ENCODE results near the gene JPT2. TPM values are rescaled to one million over a fixed set of nuclear protein-coding genes. Genes with fewer than 3 reads are reported as not detected.

The JPT2 gene, protein sequence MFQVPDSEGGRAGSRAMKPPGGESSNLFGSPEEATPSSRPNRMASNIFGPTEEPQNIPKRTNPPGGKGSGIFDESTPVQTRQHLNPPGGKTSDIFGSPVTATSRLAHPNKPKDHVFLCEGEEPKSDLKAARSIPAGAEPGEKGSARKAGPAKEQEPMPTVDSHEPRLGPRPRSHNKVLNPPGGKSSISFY
- total RNA-seq (ENCODE audit: unreplicated experiment) = 72.9 TPM
- long read RNA-seq, partial matches to known transcripts = 1 of 4 reads
- long read RNA-seq, other reads (novel, unspliced or antisense) = 3 of 4 reads

DNA sequence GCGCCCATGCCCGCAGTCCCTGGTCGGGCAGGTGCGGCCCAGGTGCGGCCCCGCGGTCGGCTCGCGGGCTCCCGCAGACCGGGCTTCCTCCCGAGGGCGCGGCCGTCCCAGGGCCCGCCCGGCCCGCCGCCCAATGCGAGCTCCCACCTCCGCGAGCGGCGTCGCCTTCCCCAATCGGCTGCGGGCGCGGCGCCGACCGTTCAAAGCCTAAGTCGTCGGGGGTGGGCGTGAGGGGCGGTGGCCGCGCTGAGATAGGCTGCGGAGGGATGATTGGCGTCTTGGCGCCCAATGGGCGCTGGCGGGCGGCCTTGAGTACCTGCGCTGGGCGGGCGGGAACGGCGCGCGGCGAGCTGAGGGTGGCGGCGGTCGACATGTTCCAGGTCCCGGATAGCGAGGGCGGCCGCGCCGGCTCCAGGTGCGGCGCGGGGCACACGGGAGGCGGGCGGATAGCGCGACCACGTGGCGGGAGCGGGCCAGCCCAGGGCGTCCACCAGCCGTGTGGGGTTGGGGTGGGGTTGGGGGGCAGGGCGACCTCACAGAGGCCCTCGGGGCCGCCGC is at the start of gene JPT2:
Gene JPT2, plus strand, starts transcription at position 338 of the 558 bp plus-strand sequence. Its CDS starts 34 bp downstream, at position 372.
- Mint-ChIP-seq H3K27me3 (ENCODE audit: unreplicated experiment) (peaks cover 8% of the 10 kb centered on the region), H3K36me3 (ENCODE audit: unreplicated experiment) (peaks cover 2% of the 10 kb centered on the region), H3K9me3 (ENCODE audit: unreplicated experiment) (peaks cover 14% of the 10 kb centered on the region), H3K4me3 (ENCODE audit: unreplicated experiment) (peak within 1 kb of the TSS; percentile 88), H3K27ac (ENCODE audit: unreplicated experiment) (peak within 1 kb of the TSS; percentile 78), H3K4me1 (ENCODE audit: low read depth, unreplicated experiment) (peaks cover 4% of the 10 kb centered on the region)
- peak; percentile 97 for DNase-seq
- TF ChIP-seq, protein P1, sequence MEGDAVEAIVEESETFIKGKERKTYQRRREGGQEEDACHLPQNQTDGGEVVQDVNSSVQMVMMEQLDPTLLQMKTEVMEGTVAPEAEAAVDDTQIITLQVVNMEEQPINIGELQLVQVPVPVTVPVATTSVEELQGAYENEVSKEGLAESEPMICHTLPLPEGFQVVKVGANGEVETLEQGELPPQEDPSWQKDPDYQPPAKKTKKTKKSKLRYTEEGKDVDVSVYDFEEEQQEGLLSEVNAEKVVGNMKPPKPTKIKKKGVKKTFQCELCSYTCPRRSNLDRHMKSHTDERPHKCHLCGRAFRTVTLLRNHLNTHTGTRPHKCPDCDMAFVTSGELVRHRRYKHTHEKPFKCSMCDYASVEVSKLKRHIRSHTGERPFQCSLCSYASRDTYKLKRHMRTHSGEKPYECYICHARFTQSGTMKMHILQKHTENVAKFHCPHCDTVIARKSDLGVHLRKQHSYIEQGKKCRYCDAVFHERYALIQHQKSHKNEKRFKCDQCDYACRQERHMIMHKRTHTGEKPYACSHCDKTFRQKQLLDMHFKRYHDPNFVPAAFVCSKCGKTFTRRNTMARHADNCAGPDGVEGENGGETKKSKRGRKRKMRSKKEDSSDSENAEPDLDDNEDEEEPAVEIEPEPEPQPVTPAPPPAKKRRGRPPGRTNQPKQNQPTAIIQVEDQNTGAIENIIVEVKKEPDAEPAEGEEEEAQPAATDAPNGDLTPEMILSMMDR (IDR thresholded peaks at IDR 0.05; ENCODE audit: partially characterized antibody, unreplicated experiment) = no peak

DNA sequence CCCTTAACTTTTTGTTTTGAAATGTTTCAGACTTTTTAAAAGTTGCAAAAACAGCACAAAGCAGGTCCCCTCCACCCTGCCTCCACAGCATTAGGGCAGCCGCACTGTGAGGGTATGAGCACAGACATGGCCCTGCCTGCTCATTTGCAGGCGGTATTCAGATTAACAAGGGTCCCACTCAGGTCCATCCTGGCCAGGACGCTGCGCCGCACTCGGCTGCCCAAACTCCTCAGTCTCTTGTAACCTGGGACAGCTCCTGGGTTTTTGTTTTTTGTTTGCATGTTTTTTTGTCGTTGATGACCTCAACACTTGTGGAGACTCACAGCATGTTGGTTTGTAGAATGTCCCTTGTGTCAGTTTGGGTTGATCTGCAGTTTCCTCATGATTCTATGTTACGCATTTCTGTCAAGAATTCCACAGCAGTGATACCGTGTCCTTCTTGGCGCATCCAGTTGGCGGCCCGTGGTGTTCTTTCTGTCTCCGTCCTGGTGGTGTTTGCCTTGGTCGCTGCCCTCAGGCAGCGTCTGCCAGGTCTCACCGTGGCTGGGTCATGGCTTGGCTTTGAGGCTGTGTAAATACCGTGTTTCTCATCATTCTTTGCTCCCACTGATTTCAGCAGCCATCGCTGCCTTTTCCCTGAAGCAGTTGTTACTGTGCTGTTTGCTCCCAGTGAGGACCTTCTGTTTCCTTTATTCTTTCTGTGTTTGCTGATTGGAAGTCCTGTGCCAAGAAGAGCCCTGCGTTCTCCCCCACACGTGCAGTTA is 47.4 kb upstream of the JPT2 start:
- TF ChIP-seq, protein P1 (IDR thresholded peaks at IDR 0.05; ENCODE audit: partially characterized antibody, unreplicated experiment) = no peak
- Mint-ChIP-seq H3K36me3 (ENCODE audit: unreplicated experiment) (no peaks in the 10 kb centered on the region), H3K9me3 (ENCODE audit: unreplicated experiment) (peaks cover 9% of the 10 kb centered on the region), H3K4me1 (ENCODE audit: low read depth, unreplicated experiment) (peaks cover 12% of the 10 kb centered on the region), H3K4me3 (ENCODE audit: unreplicated experiment) (peak overlapping the region; percentile 15), H3K27me3 (ENCODE audit: unreplicated experiment) (no peaks in the 10 kb centered on the region), H3K27ac (ENCODE audit: unreplicated experiment) (peak overlapping the region; percentile 23)
- DNase-seq = no peak

DNA sequence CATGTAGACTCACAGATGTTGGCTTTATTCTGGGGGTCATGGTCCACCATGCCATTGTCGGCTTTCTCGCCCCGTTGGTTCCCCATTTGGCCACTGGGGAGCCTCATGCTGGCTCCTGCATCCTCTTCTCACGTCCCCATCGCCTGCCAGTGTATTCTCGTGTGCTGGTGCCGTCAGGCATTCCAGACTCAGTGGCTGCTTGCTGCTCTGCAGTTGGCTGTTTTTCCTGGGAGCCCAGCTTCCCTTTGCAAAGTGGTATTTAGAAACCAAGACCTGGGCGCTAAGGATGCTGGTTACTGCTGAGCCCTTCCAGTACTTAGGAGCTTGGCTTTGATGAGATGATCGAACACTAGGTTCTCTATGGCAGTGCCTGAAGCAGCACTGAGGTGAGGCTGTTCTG is 46.8 kb upstream of the JPT2 start:
- H3K9me3 Mint-ChIP-seq (ENCODE audit: unreplicated experiment) = peaks cover 9% of the 10 kb centered on the region
- peak overlapping the region; percentile 23 for H3K27ac Mint-ChIP-seq (ENCODE audit: unreplicated experiment)
- no peaks in the 10 kb centered on the region for H3K36me3 Mint-ChIP-seq (ENCODE audit: unreplicated experiment)
- no peak for DNase-seq
- peaks cover 10% of the 10 kb centered on the region for H3K4me1 Mint-ChIP-seq (ENCODE audit: low read depth, unreplicated experiment)
- no peaks in the 10 kb centered on the region for H3K27me3 Mint-ChIP-seq (ENCODE audit: unreplicated experiment)
- H3K4me3 Mint-ChIP-seq (ENCODE audit: unreplicated experiment) = no peak overlapping the region
- TF ChIP-seq, protein P1 (IDR thresholded peaks at IDR 0.05; ENCODE audit: partially characterized antibody, unreplicated experiment) = no peak

DNA sequence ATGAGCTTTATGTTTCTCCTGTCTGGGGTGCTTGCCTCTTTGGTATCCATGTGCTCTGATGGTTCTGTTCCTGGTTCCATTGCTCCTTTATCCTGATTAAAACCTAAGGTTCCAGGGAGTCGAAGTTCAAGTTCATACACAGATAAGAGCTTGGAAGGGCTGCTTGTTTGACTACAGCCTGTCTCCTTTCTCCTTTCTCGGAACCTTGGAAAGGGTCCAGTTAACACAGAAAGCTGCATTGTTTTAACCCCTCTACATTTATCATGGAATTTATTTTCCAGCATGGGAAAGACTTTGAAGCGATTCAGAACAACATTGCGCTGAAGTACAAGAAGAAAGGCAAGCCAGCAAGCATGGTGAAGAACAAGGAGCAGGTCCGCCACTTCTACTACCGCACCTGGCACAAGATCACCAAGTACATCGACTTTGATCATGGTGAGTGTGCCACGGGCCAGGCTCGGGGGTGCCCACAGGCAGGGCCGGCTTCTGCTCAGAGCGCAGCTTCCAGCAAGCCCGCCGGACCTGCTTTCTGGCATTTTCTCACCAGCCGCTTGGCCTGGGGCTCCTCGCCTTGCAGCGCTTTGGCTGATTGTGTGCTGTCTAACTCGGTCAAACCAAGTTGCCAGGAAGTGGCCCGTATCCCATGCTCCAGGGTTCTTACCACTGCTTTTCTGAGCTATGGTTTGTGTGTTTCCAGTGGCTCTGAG is 46.0 kb upstream of the JPT2 start:
- Mint-ChIP-seq H3K36me3 (ENCODE audit: unreplicated experiment) (no peaks in the 10 kb centered on the region), H3K9me3 (ENCODE audit: unreplicated experiment) (peaks cover 9% of the 10 kb centered on the region)

More for the DNA sequence above, 46.0 kb upstream of the JPT2 start:
- no peak overlapping the region for H3K27ac Mint-ChIP-seq (ENCODE audit: unreplicated experiment)
- H3K4me1 Mint-ChIP-seq (ENCODE audit: low read depth, unreplicated experiment) = peaks cover 3% of the 10 kb centered on the region
- no peak for DNase-seq
- TF ChIP-seq, protein P1 (IDR thresholded peaks at IDR 0.05; ENCODE audit: partially characterized antibody, unreplicated experiment) = no peak
- H3K27me3 Mint-ChIP-seq (ENCODE audit: unreplicated experiment) = no peaks in the 10 kb centered on the region
- H3K4me3 Mint-ChIP-seq (ENCODE audit: unreplicated experiment) = no peak overlapping the region

Data from glutamatergic neuron (in vitro differentiated cells).